ENCODE measurements around the gene FUT1. TPM values are rescaled to one million over a fixed set of nuclear protein-coding genes. Genes with fewer than 3 reads are reported as not detected.

Gene FUT1
- total and polyA plus RNA-seq, 9 of the 15 experiments (the other 6 are each of a cell fraction or from before 2014, with no cell fraction given): 2.3 to 18.5 (median 8.8) TPM

GRCh38 chr19:48780631-48781391 lies 28.4 kb upstream of the FUT1 start (continued):
- TF ChIP-seq CREB3L1 (IDR thresholded peaks at IDR 0.05; ENCODE audit: borderline replicate concordance, low read depth) (0 out of 2 replicates have a peak, but pooled peaks have one; percentile 18), ETS2 (tag; IDR thresholded peaks at IDR 0.05; ENCODE audit: borderline replicate concordance, poor library complexity, severe bottlenecking) (no peak), ZBTB43 (CRISPR knock-in tag; IDR thresholded peaks at IDR 0.05) (no peak), RUNX1 (IDR thresholded peaks at IDR 0.05; ENCODE audit: low read depth) (no peak), ZNF282 (CRISPR knock-in tag; IDR thresholded peaks at IDR 0.05) (no peak), ESRRA (IDR thresholded peaks at IDR 0.05; ENCODE audit: borderline replicate concordance, low read depth) (peak; percentile 59), ZNF12 (CRISPR knock-in tag; IDR thresholded peaks at IDR 0.05) (no peak), PBX2 (CRISPR knock-in tag; IDR thresholded peaks at IDR 0.05; ENCODE audit: low read depth) (no peak), PBX2 (tag; conservative IDR thresholded peaks at IDR 0.05; ENCODE audit: low read depth) (peak; percentile 94), E2F8 (IDR thresholded peaks at IDR 0.05; ENCODE audit: low read depth, partially characterized antibody) (no peak), MED1 (CRISPR knock-in tag; IDR thresholded peaks at IDR 0.05; ENCODE audit: borderline replicate concordance) (no peak), TFAM (CRISPR knock-in tag; conservative IDR thresholded peaks at IDR 0.05) (no peak), HNRNPH1 (optimal IDR thresholded peaks at IDR 0.05; ENCODE audit: low read depth, low read length) (no peak), MAFG (tag; conservative IDR thresholded peaks at IDR 0.05) (peak; percentile 74), ERF (CRISPR knock-in tag; IDR thresholded peaks at IDR 0.05) (no peak), NR0B1 (IDR thresholded peaks at IDR 0.05; ENCODE audit: partially characterized antibody) (no peak), CAMTA2 (CRISPR knock-in tag; conservative IDR thresholded peaks at IDR 0.05) (no peak)

Data from K562 (cell line).